MV-4-11 (cell line): Measurements from ENCODE around the gene ZNF454.

ENCODE experiments used
- DNase-seq: peaks from one replicate; lab custom pipeline; 2025; lab: John Stamatoyannopoulos, UW

The ZNF454 gene

DNA sequence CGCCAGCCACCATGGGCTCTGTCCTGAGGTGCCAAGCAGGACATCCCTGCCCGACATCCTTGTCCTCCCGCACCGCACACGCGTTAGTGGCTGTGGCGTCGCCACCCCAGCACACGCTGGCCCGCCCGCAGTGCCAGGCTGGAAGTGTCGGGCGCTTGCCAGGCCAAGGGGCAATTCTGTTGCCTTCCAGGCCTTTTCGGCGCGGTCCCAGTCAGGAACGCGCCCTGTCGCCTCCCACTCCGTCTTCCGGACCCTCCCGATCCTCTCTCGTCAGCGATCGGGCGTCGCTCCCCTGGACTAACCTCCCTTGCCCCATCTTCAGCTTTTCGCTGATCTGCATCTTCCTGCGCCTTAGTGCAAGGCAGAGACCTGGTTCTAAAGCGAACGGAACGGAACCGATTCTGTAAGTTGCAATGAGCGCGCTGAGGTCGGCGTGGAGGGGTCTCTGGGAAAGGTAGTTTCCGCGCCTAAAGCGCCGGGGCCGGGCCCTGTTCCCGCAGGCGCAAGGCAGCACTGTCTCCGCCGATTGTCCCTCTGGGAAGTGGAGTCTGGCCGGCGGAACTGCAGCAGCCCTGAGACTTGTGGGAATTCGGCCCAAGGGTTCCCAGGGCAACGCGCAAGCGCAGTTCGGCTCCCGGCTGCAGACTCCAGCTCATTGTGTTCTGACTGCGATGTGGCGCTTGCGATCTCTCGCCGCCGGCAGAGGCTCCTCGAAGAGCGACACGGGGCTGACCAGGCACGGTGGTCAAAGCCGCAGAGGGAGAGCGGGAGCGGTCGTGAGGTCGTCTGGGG, at the start of gene ZNF454:
Gene ZNF454 (plus strand): TSS at position 630 of the 792 bp plus-strand sequence. CDS start 1,594 bp downstream, outside the sequence.
- DNase-seq = no peak

- no peak for DNase-seq
These were observed 45.1 kb upstream of the ZNF454 start, which contains the start of gene ZFP2 for GRCh38 chr5:178895615-178896571. ZFP2 (plus strand) TSS chr5:178895913; CDS start chr5:178931314, 35,401 bp downstream.

GRCh38 chr5:178899289-178899688, 41.7 kb upstream of the ZNF454 start:
- DNase-seq = no peak

DNA sequence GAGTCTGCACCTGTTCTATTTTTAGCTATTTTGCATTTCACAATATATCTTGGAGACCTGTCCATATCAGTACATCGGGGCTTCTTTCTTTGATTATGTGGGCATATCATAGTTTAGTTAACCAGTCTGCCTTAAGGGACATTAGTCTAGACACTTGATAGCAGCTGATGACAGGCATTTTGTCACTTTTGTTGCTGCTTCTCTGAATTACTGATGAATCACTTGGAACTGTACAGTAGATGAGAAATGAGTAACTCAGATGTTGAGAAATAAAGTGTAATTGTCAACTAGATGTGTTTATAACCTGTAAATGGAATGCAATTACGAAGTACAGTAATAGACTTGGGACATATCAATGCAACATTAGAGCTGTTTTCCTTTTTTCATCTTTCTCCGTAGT, 38.1 kb upstream of the ZNF454 start:
- peak; percentile 49 for DNase-seq

- DNase-seq = no peak
These were observed 8.9 kb upstream of the ZNF454 start for GRCh38 chr5:178931846-178932760.

DNA sequence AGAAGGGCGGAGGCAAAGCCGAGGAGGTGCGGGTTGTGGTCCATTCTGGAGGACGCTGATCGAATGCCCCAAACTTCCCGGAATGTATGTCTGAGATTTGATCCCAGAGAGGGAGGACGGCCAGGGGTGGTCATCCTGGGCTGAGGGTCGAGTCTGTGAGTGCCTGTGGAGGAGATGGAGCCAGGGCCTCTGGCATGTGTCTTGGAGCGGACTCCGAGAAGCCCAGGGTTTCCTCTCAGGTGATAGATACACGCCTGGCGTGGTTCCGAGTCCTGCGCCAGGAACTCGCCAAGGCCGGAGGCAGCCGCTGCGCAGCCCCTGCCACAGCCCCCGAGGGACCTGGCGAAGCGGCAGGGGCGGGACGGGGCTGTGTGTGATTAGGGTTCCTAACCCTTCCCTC, 363 bp downstream of the ZNF454 start:
- DNase-seq = no peak

GRCh38 chr5:178965465-178966055, 24.6 kb downstream of the ZNF454 start:
- no peak for DNase-seq

DNA sequence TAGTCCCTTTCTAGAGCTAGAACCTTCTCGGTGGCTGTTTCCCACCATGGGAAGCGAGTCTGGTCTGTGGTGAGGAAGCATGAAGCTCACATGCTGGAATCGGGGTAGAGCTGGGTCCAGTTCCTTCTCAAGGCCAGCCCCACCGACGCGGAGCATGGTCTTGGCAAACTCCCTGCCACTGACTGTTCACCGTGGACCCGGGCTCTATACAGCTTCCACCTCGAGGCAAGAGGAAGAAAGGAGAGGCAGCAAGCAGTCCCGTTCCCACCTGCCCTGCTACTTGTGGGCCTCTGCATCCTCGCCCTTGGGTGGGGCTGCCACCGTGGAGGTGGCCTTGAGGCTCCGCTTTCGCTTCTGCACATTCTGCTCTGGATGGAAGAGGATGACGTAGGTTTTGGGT, 40.4 kb downstream of the ZNF454 start:
- no peak for DNase-seq

DNA sequence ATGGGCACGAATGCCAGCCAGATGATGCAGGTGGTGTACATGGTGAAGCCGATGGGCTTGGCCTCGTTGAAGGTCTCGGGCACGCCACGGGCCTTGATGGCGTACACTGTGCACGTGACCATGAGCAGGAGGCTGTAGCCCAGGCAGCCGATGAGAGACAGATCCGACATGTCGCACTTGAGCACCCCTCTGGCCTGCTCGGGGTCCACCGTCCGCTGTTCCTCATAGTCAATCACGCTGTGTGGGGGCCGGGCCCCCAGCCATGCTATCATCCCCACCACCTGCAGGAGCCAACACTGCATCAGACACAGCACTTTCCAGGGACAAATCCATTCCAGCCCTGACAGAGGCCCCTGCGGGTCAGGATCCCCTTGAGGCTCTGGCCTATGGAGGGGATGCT, 41.9 kb downstream of the ZNF454 start:
- no peak for DNase-seq

DNA sequence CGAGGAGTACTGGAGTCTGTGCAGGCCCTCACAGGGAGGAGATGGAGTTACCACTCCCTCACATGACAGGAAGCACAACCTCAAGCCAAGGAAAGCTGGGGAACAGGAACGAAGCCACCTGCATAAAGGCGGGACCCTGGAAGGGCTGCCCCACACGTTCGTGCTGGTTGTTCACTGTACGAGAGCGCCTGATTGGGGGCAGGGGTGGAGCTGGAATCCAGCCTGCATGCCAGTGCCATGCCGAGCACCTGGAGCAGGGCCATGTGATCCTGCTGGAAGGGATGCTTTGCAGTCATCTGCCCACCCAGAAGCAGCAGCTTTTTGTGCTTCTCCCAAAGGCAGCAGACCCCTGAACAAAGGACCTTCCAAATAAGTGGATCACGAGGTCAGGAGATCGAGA, 42.7 kb downstream of the ZNF454 start:
- no peak for DNase-seq

DNA sequence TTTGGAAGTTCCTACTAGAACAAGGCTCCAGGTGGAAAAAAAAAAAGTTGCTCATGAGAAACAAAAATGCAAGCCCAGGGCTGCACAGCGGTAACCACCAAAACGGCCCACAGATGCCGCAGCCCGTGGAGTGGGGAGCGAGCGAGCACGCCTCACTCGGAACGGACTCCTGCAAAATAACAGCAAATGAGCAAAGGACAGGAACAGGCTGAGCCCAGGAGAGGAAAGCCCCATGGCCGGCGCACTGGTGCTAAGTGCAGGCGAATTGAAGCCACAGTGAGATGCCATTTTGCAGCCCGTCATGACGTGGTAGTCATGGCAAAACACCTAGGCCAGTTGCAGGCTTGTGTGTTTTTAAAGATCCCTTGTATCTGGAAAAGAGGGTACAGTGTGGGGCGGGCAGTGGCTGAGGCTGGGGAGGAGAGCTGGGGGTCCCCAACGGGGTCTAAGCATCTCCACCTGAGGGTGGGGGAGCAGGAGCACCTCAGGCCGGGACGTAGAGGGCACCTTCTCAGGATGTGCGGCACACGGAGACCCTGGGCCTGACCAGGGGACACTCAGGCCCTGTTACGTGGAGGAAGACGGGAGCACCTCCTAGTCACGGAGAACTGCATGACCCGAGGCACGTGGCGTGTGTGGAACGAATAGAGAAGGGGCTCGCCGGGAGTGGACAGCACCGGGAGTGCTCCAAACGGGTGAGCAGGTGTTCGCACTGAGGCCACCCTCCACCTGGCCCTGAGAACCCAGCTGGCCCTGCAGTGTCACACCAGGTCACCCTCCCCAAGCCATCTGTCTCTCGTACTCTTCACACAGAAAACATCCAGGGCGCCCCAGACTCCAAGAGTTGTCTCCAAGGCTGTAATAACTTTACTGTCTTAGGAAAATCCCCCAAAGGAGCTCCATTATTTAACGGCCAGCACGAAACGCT, 43.4 kb downstream of the ZNF454 start:
- no peak for DNase-seq

GRCh38 chr5:178986326-178986960, 45.4 kb downstream of the ZNF454 start:
- DNase-seq = no peak

- no peak for DNase-seq
These were observed 47.6 kb downstream of the ZNF454 start for GRCh38 chr5:178988436-178989220.

DNA sequence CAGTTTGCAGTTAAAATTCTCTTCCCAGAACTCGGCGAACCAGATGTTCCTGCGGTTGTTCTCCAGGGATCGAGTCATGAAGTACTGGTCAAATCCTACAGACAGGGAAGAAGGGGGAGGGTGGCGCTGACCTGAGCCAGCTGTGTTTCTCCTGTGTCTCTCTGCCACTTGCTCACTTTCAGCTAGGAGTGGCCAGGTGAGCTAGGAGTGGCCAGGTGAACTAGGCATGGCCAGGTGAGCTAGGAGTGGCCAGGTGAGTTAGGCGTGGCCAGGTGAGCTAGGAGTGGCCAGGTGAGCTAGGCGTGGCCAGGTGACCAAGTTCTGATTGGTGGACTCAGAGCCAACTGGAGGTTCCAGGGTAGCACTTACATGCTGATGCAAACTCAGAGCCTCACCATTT, 48.3 kb downstream of the ZNF454 start:
- DNase-seq = no peak

GRCh38 chr5:178990491-178990890, 49.5 kb downstream of the ZNF454 start:
- no peak for DNase-seq

GRCh38 chr5:178991190-178992145, 50.5 kb downstream of the ZNF454 start:
- DNase-seq = no peak

DNA sequence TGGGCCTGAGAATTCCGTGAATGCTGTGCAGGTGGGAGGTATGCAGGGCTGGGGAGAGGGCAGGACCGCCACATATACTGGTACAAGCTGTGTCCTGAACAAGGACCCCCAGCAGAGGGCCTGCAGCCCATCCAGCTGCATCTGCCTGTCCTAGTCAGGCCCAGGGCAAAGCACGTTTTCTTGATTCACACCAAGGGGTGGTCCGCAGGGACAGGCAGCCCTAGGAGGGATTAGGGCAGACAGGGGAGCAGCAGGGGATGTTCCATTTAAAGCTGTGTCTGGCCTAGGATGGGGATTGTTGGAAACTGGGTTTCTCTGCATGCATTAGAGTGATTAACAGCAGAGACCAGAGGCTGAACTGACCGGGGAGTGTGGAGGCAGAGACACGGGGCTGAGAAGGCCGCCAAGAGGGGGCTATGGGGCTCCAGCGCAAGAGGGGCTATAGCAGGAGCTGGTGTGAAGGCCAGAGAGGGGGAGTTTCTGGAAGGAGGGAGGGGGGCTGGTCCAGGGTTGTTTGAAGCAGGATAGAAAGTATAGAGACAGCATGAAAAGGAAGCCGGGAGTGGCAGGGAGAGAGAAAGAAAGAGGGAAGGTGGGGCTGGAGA, 51.4 kb downstream of the ZNF454 start:
- no peak for DNase-seq
